ENCODE measurements around the gene NUDT9.

- TF ChIP-seq CTCF (IDR thresholded peaks at IDR 0.05) (no peak), EZH2phosphoT487 (IDR thresholded peaks at IDR 0.05) (no peak)
Observed at GRCh38 chr4:87427518-87427868, 5.1 kb downstream of the NUDT9 start.
